ENCODE measurements around the gene YPEL5. TPM values are rescaled to one million over a fixed set of nuclear protein-coding genes. Genes with fewer than 3 reads are reported as not detected.

The YPEL5 gene
- total RNA-seq, 1 donor from 2014 or later: 101 TPM

DNA sequence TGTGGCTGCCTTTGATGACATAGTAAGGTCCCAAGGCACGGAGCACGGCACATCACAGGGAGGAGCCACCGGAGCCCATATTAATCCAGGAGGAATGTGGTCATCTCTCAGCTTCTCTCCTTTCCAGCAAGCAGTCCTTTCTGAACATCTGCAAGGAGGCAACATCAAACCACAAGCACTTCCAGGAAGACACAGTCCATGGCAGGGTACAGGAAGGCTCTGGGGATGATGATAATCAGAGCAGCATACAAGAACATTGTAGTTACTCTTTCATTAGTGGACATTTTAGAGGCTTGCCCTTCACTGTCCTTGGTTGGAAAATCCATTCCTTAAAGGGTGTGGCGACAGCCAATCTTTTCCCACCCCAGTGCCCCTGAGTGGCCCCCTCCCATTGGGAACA, 31.1 kb downstream of the YPEL5 start:
- Histone ChIP-seq H3K36me3 (no peaks in the 10 kb centered on the region), H3K27ac (peak overlapping the region; percentile 65), H3K27me3 (no peaks in the 10 kb centered on the region), H3K9me3 (no peaks in the 10 kb centered on the region), H3K4me1 (peaks cover 12% of the 10 kb centered on the region), H3K4me3 (no peak overlapping the region)
- TF ChIP-seq, protein P1, sequence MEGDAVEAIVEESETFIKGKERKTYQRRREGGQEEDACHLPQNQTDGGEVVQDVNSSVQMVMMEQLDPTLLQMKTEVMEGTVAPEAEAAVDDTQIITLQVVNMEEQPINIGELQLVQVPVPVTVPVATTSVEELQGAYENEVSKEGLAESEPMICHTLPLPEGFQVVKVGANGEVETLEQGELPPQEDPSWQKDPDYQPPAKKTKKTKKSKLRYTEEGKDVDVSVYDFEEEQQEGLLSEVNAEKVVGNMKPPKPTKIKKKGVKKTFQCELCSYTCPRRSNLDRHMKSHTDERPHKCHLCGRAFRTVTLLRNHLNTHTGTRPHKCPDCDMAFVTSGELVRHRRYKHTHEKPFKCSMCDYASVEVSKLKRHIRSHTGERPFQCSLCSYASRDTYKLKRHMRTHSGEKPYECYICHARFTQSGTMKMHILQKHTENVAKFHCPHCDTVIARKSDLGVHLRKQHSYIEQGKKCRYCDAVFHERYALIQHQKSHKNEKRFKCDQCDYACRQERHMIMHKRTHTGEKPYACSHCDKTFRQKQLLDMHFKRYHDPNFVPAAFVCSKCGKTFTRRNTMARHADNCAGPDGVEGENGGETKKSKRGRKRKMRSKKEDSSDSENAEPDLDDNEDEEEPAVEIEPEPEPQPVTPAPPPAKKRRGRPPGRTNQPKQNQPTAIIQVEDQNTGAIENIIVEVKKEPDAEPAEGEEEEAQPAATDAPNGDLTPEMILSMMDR (IDR thresholded peaks at IDR 0.05): no peak
- intact Hi-C loops (cut with DNase I): no loop called here
- DNase-seq (no peak), ATAC-seq (no peak)

DNA sequence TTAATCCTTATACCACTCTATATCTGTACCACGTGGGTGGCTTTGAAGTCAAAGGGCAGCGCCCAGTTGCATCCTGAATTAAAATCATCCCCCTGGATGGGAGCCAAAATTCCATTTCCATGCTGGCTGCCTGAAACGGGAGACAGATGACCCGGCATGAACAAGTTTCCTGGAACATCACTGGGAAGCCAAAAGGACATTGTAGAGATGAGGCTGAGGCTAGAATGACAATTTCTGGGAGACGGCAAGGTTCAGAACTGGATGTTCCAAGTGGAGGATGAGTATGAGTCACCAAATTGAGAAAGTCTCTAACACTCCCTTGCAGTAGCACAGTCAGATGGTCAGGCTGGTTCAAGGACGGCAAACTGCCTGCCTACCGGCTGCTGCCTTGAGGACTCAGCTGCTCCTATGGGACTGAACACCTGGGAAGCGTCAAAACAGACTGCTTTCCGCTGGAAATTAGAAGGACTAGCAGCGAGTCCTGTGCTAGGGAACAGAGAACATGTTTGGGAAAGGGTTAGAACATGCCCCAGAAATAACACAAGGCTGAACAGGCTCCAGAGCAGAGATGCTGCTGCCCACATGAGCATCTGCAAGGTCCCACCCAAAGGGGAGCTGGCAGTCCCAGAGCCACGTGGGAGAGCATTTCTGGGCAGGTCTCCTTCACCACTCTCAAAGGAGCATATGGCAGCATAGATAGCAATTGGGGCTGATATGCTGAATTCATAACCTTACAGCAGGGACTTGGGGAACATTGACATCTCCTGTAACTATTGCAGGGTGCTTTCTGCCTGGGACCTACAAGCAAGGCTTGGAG, 32.0 kb downstream of the YPEL5 start:
- intact Hi-C loops (cut with DNase I): no loop called here
- H3K4me3 ChIP-seq: no peak overlapping the region
- peak overlapping the region; percentile 68 for H3K27ac ChIP-seq
- H3K9me3 ChIP-seq: no peaks in the 10 kb centered on the region
- TF ChIP-seq, protein P1 (IDR thresholded peaks at IDR 0.05): no peak
- no peaks in the 10 kb centered on the region for H3K36me3 ChIP-seq
- peaks cover 12% of the 10 kb centered on the region for H3K4me1 ChIP-seq
- H3K27me3 ChIP-seq: no peaks in the 10 kb centered on the region
- DNase-seq (no peak), ATAC-seq (peak; percentile 83)

- DNase-seq: no peak
- H3K36me3 ChIP-seq: no peaks in the 10 kb centered on the region
- TF ChIP-seq, protein P1 (IDR thresholded peaks at IDR 0.05): no peak
- intact Hi-C loops (cut with DNase I): no loop called here
- H3K4me1 ChIP-seq: peaks cover 12% of the 10 kb centered on the region
- ATAC-seq: no peak
- peak overlapping the region; percentile 68 for H3K27ac ChIP-seq
- no peaks in the 10 kb centered on the region for H3K9me3 ChIP-seq
- no peak overlapping the region for H3K4me3 ChIP-seq
- no peaks in the 10 kb centered on the region for H3K27me3 ChIP-seq
Measured at GRCh38 chr2:30179536-30179935, 32.7 kb downstream of the YPEL5 start.

DNA sequence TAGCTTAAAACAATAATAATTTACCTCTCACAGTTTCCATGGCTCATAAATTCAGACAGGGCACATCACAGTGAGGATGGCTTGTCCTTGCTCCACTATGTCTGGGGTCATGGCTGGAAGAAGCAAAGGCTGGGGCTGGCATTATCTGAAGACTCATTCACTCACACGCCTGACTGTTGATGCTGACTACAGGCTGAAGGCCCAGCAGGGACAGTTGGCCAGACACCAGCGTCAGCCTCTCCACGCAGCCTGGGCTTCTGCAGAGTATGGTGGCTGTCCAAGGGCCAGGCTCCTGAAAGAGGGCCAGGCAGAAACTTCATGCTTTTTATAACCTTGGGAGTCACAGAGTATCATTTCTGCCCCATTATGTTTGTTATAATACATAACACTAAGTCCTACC, 33.4 kb downstream of the YPEL5 start:
- no peaks in the 10 kb centered on the region for H3K9me3 ChIP-seq
- H3K27ac ChIP-seq: no peak overlapping the region
- no peak overlapping the region for H3K4me3 ChIP-seq
- no peak for DNase-seq
- intact Hi-C loops (cut with DNase I): no loop called here
- no peaks in the 10 kb centered on the region for H3K27me3 ChIP-seq
- TF ChIP-seq, protein P1 (IDR thresholded peaks at IDR 0.05): no peak
- peaks cover 12% of the 10 kb centered on the region for H3K4me1 ChIP-seq
- no peak for ATAC-seq
- no peaks in the 10 kb centered on the region for H3K36me3 ChIP-seq

GRCh38 chr2:30181176-30181575, 34.4 kb downstream of the YPEL5 start:
- no peak for DNase-seq
- no peak for ATAC-seq
- Histone ChIP-seq H3K4me1 (peaks cover 12% of the 10 kb centered on the region), H3K9me3 (no peaks in the 10 kb centered on the region), H3K27me3 (no peaks in the 10 kb centered on the region), H3K27ac (no peak overlapping the region), H3K36me3 (no peaks in the 10 kb centered on the region), H3K4me3 (no peak overlapping the region)
- TF ChIP-seq, protein P1 (IDR thresholded peaks at IDR 0.05): no peak
- intact Hi-C loops (cut with DNase I): no loop called here

All from upper lobe of right lung (tissue), 1 donor.